Upper lobe of right lung (tissue), 1 donor: ENCODE results near the gene MRTFB. TPM values are rescaled to one million over a fixed set of nuclear protein-coding genes. Genes with fewer than 3 reads are reported as not detected.
A peak's percentile ranks its signal among the peaks of the same experiment; 100 is the strongest.
"Not testable (repeated sequence)": the region's sequence is repeated elsewhere in the genome, so short reads cannot be mapped to it uniquely, and the experiment has no call there.

Source experiments
- ATAC-seq: fragments of 200-7000 bp; cut with Tn5 transposase; one replicate; pipeline ENCODE4 v1.9.1; 2020; ENCODE audit warnings: mild to moderate bottlenecking, moderate library complexity
- DNase-seq: peaks from one replicate; pipeline ENCODE4 v3.0.0-alpha.2; 2020
- H3K27ac ChIP-seq: fragments of 200-600 bp; one replicate; pipeline ENCODE4 v1.8.0; 2022
- H3K27me3 ChIP-seq: fragments of 200-600 bp; one replicate; pipeline ENCODE4 v1.8.0; 2022; ENCODE audit warnings: mild to moderate bottlenecking
- H3K36me3 ChIP-seq: fragments of 200-600 bp; one replicate; pipeline ENCODE4 v1.8.0; 2022
- H3K4me1 ChIP-seq: fragments of 200-600 bp; one replicate; pipeline ENCODE4 v1.8.0; 2022
- H3K4me3 ChIP-seq: fragments of 200-600 bp; one replicate; pipeline ENCODE4 v1.8.0; 2022; ENCODE audit warnings: mild to moderate bottlenecking
- H3K9me3 ChIP-seq: fragments of 200-600 bp; one replicate; pipeline ENCODE4 v1.8.0; 2022
- CTCF ChIP-seq: fragments of 200-600 bp; IDR thresholded peaks from one replicate; pipeline ENCODE4 v1.8.0; 2022; ENCODE audit warnings: antibody characterized with exemption
- intact Hi-C: fragments of 100-400 bp; cut with DNase I; formaldehyde crosslinking; loops from one replicate; pipeline ENCODE4 v1.11.0; 2022
- total RNA-seq: library from RNA; stranded (reverse); fragmentation: NEBNext Ultra II Directional; extraction: Animal tissue kit (Norgen Biotek cat#: 25700); gene quantifications from one replicate; pipeline ENCODE4 v1.2.1, GENCODE V29; 2021
- donor health status: DM: no; HTN: yes; CAD: no; lungs with severe emphysema.

Gene MRTFB
- total RNA-seq, 1 donor from 2014 or later: 54.7 TPM

DNA sequence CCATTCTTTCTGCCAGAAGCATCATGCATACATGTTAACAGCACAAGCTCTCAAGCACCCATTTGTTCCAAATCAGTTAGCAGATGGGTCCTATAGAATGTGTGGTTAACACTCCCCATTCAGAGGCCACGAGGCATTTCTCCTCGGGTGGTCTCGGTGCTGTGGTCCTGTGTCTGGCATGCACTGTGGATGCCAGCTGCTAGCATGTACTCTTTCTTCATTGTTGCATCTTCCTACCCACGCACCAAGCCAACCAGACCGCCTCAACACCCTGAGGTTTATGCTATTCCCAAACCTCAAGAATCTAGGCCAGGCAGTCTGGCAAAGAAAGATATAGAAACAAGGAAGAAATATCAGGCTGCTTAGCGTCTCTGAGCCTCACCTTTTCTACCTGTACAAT is 27.8 kb upstream of the MRTFB start:
- Histone ChIP-seq H3K27ac (peak overlapping the region; percentile 71), H3K9me3 (no peaks in the 10 kb centered on the region), H3K27me3 (no peaks in the 10 kb centered on the region), H3K4me1 (peaks cover 4% of the 10 kb centered on the region), H3K4me3 (no peak overlapping the region), H3K36me3 (no peaks in the 10 kb centered on the region)
- DNase-seq (no peak), ATAC-seq (no peak)
- intact Hi-C loops: no loop called here
- TF ChIP-seq CTCF: no peak

DNA sequence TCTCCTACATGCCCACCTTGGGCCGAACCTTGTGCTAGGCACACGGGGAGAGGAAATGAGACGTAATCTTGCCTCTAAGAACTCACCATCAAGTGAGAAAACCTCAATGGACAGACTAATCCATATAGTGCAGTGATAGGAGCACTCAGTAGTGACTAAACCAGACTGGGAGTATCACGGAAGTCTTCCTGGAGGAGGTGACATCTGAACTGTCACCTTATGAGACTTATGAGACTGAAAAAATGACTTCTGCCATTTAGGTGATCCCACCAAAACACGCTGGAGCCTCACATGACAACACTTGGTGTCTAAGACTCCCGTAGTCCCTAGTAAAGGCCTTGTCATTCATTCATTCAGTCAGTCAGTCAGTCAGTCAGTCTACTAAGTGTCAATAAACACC is 27.3 kb upstream of the MRTFB start:
- intact Hi-C loops: no loop called here
- H3K36me3 ChIP-seq: no peaks in the 10 kb centered on the region
- no peak for ATAC-seq
- no peaks in the 10 kb centered on the region for H3K27me3 ChIP-seq
- DNase-seq: no peak
- no peaks in the 10 kb centered on the region for H3K9me3 ChIP-seq
- H3K4me3 ChIP-seq: no peak overlapping the region
- no peak for TF ChIP-seq CTCF
- peaks cover 4% of the 10 kb centered on the region for H3K4me1 ChIP-seq
- peak overlapping the region; percentile 71 for H3K27ac ChIP-seq

- H3K36me3 ChIP-seq, intact Hi-C loops, H3K9me3 ChIP-seq: not testable (repeated sequence)
Measured at GRCh38 chr16:14047121-14047859, 23.8 kb upstream of the MRTFB start.

GRCh38 chr16:14050291-14051027 is 20.7 kb upstream of the MRTFB start:
- H3K4me1 ChIP-seq: no peaks in the 10 kb centered on the region
- ATAC-seq (peak; percentile 64), DNase-seq (no peak)
- no peak overlapping the region for H3K27ac ChIP-seq
- H3K27me3 ChIP-seq: no peaks in the 10 kb centered on the region
- no peaks in the 10 kb centered on the region for H3K9me3 ChIP-seq
- H3K4me3 ChIP-seq: no peak overlapping the region
- intact Hi-C loops: no loop called here
- no peak for TF ChIP-seq CTCF
- no peaks in the 10 kb centered on the region for H3K36me3 ChIP-seq

More at GRCh38 chr16:14047121-14047859, 23.8 kb upstream of the MRTFB start:
- H3K27ac ChIP-seq, ATAC-seq, DNase-seq, H3K4me3 ChIP-seq, H3K27me3 ChIP-seq, H3K4me1 ChIP-seq: not testable (repeated sequence)

DNA sequence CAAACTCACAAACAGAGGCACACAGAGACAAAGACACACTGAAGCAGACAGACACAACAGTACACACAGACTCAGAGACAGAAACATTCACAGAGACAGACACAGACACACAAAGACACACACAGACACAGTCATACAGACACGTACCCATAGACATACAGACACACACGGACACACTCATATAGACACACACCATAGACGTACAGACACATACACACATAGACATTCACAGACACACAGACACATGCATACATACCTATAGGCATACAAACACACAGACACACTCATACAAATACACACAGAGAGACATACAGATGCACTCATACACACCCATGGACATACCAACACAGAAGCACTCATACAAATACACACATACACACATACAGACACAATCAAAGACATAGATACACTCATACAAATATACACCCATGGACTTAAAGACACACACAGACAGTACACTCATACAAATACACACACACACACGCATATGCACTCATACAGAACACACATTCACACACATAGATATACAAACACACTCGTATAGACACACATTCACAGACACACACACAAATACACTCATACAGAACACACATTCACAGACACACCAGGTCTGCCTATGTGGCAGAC is 19.9 kb upstream of the MRTFB start:
- intact Hi-C loops: no loop called here
- H3K4me1 ChIP-seq: no peaks in the 10 kb centered on the region
- TF ChIP-seq CTCF: no peak
- H3K27ac ChIP-seq: no peak overlapping the region
- no peak overlapping the region for H3K4me3 ChIP-seq
- no peaks in the 10 kb centered on the region for H3K36me3 ChIP-seq
- no peaks in the 10 kb centered on the region for H3K27me3 ChIP-seq
- H3K9me3 ChIP-seq: no peaks in the 10 kb centered on the region
- DNase-seq (no peak), ATAC-seq (peak; percentile 22)

GRCh38 chr16:14056970-14057369 is 14.1 kb upstream of the MRTFB start:
- H3K9me3 ChIP-seq: no peaks in the 10 kb centered on the region
- no peaks in the 10 kb centered on the region for H3K36me3 ChIP-seq

More at GRCh38 chr16:14056970-14057369, 14.1 kb upstream of the MRTFB start:
- Histone ChIP-seq H3K27ac (no peak overlapping the region), H3K4me1 (no peaks in the 10 kb centered on the region), H3K4me3 (no peak overlapping the region), H3K27me3 (no peaks in the 10 kb centered on the region)
- DNase-seq (no peak), ATAC-seq (no peak)
- TF ChIP-seq CTCF: no peak
- intact Hi-C loops: no loop called here
